Measurements from ENCODE around the gene GLYATL1. TPM values are rescaled to one million over a fixed set of nuclear protein-coding genes. Genes with fewer than 3 reads are reported as not detected.

GLYATL1 gene
- total RNA-seq, 1 donor from 2014 or later = 1.9 TPM

GRCh38 chr11:58905011-58905720, 34.1 kb upstream of the GLYATL1 start:
- peak; percentile 56 for DNase-seq (ENCODE audit: low read depth, low spot score)
- Mint-ChIP-seq H3K4me3 (peak overlapping the region; percentile 78), H3K36me3 (ENCODE audit: low read depth) (peaks cover 14% of the 10 kb centered on the region), H3K27me3 (ENCODE audit: low read depth) (peaks cover 18% of the 10 kb centered on the region), H3K9me3 (no peaks in the 10 kb centered on the region), H3K27ac (ENCODE audit: unreplicated experiment) (peak overlapping the region; percentile 91), H3K4me1 (peaks cover 59% of the 10 kb centered on the region)
- TF ChIP-seq CTCF (conservative IDR thresholded peaks at IDR 0.05) = no peak

- Mint-ChIP-seq H3K9me3 (no peaks in the 10 kb centered on the region), H3K4me3 (peak overlapping the region; percentile 78), H3K27me3 (ENCODE audit: low read depth) (peaks cover 23% of the 10 kb centered on the region), H3K4me1 (peaks cover 52% of the 10 kb centered on the region), H3K36me3 (ENCODE audit: low read depth) (peaks cover 10% of the 10 kb centered on the region), H3K27ac (ENCODE audit: unreplicated experiment) (no peak overlapping the region)
- DNase-seq (ENCODE audit: low read depth, low spot score) = peak; percentile 64
- TF ChIP-seq CTCF (conservative IDR thresholded peaks at IDR 0.05) = peak; percentile 59
Observed at GRCh38 chr11:58905721-58906547, 33.4 kb upstream of the GLYATL1 start.

- H3K27me3 Mint-ChIP-seq (ENCODE audit: low read depth) = peaks cover 29% of the 10 kb centered on the region
- H3K36me3 Mint-ChIP-seq (ENCODE audit: low read depth) = no peaks in the 10 kb centered on the region
- H3K4me3 Mint-ChIP-seq = no peak overlapping the region
- TF ChIP-seq CTCF (conservative IDR thresholded peaks at IDR 0.05) = no peak
- peaks cover 33% of the 10 kb centered on the region for H3K4me1 Mint-ChIP-seq
- no peak for DNase-seq (ENCODE audit: low read depth, low spot score)
- no peaks in the 10 kb centered on the region for H3K9me3 Mint-ChIP-seq
- H3K27ac Mint-ChIP-seq (ENCODE audit: unreplicated experiment) = no peak overlapping the region
Observed at GRCh38 chr11:58907780-58908179, 31.5 kb upstream of the GLYATL1 start.

- no peak overlapping the region for H3K27ac Mint-ChIP-seq (ENCODE audit: unreplicated experiment)
- H3K4me1 Mint-ChIP-seq = no peaks in the 10 kb centered on the region
- no peak for DNase-seq (ENCODE audit: low read depth, low spot score)
- H3K4me3 Mint-ChIP-seq = no peak overlapping the region
- peaks cover under 1% of the 10 kb centered on the region for H3K36me3 Mint-ChIP-seq (ENCODE audit: low read depth)
- peaks cover 24% of the 10 kb centered on the region for H3K27me3 Mint-ChIP-seq (ENCODE audit: low read depth)
- no peak for TF ChIP-seq CTCF (conservative IDR thresholded peaks at IDR 0.05)
- H3K9me3 Mint-ChIP-seq = peaks cover 3% of the 10 kb centered on the region
Observed at GRCh38 chr11:58912124-58912523, 27.2 kb upstream of the GLYATL1 start.

GRCh38 chr11:58913685-58914084, 25.6 kb upstream of the GLYATL1 start:
- Mint-ChIP-seq H3K4me3 (no peak overlapping the region), H3K36me3 (ENCODE audit: low read depth) (peaks cover 4% of the 10 kb centered on the region), H3K27ac (ENCODE audit: unreplicated experiment) (no peak overlapping the region), H3K4me1 (no peaks in the 10 kb centered on the region), H3K9me3 (peaks cover 3% of the 10 kb centered on the region), H3K27me3 (ENCODE audit: low read depth) (peaks cover 21% of the 10 kb centered on the region)
- TF ChIP-seq CTCF (conservative IDR thresholded peaks at IDR 0.05) = no peak
- DNase-seq (ENCODE audit: low read depth, low spot score) = no peak
